IMR-90 (cell line): ENCODE data around the gene PSME3. TPM values are rescaled to one million over a fixed set of nuclear protein-coding genes. Genes with fewer than 3 reads are reported as not detected.
"Not testable (repeated sequence)": the region's sequence is repeated elsewhere in the genome, so short reads cannot be mapped to it uniquely, and the experiment has no call there.

ENCODE experiments used
- ATAC-seq: fragments of 200-7000 bp; cut with Tn5 transposase; 2 replicates; pipeline ENCODE4 v1.9.1; 2020; ENCODE audit warnings: low read depth, mild to moderate bottlenecking, moderate library complexity
- BruUV-seq: library from RNA; stranded (reverse); fragments of 400-500 nt; replicated peaks from 2 replicates; lab custom pipeline; 2021; lab: Mats Ljungman, UMichigan
- CTCF ChIA-PET: fragments of 300-600 bp; formaldehyde crosslinking; extraction: SDS; loops from one replicate; lab custom pipeline; 2021; ENCODE audit warnings: antibody characterized with exemption; lab: Yijun Ruan, JAX
- POLR2A ChIA-PET: fragments of 300-600 bp; sonication (Branson Sonifier 250); formaldehyde crosslinking; loops from one replicate; lab custom pipeline; 2022; ENCODE audit warnings: antibody characterized with exemption; ENCODE audit not compliant: unreplicated experiment; lab: Charles Lee
- DNase-seq: peaks from one replicate; pipeline ENCODE4 v3.0.0; 2013
- H2AFZ ChIP-seq: replicated peaks from 2 replicates; pipeline ENCODE3; 2013; ENCODE audit warnings: low read length, mild to moderate bottlenecking; ENCODE audit not compliant: poor library complexity
- H2AK5ac ChIP-seq: 2 replicates; pipeline ENCODE4 v1.6.1; 2013; ENCODE audit warnings: low read depth, low read length, inconsistent platforms
- H2AK9ac ChIP-seq: replicated peaks from 2 replicates; pipeline ENCODE3; 2013; ENCODE audit warnings: mild to moderate bottlenecking, low read depth, low read length, moderate library complexity; ENCODE audit not compliant: poor library complexity
- H2BK120ac ChIP-seq: 2 replicates; pipeline ENCODE4 v1.6.1; 2013; ENCODE audit warnings: low read depth, low read length, inconsistent platforms
- H2BK15ac ChIP-seq: 3 replicates; pipeline ENCODE4 v1.6.1; 2013; ENCODE audit warnings: low read depth, low read length, inconsistent platforms
- H2BK20ac ChIP-seq: 2 replicates; pipeline ENCODE4 v1.6.1; 2013; ENCODE audit warnings: low read depth, mild to moderate bottlenecking, inconsistent platforms, low read length, moderate library complexity
- H2BK5ac ChIP-seq: 2 replicates; pipeline ENCODE4 v1.6.1; 2013; ENCODE audit warnings: mild to moderate bottlenecking, low read depth, low read length, inconsistent platforms; ENCODE audit not compliant: poor library complexity, severe bottlenecking
- H3K14ac ChIP-seq: replicated peaks from 2 replicates; pipeline ENCODE4 v1.6.1; 2013; ENCODE audit warnings: low read depth, low read length, inconsistent platforms
- H3K18ac ChIP-seq: 2 replicates; pipeline ENCODE4 v1.6.1; 2013; ENCODE audit warnings: low read depth, low read length, control low read depth
- H3K23ac ChIP-seq: 2 replicates; pipeline ENCODE4 v1.6.1; 2013; ENCODE audit warnings: low read depth, low read length, inconsistent platforms
- H3K27ac ChIP-seq: 2 replicates; pipeline ENCODE4 v1.5.1; 2013; ENCODE audit warnings: mild to moderate bottlenecking, control low read depth, low read length; ENCODE audit not compliant: insufficient read depth
- H3K27me3 ChIP-seq: 2 replicates; pipeline ENCODE4 v1.6.1; 2013; ENCODE audit warnings: low read length; ENCODE audit not compliant: control insufficient read depth, insufficient read depth
- H3K36me3 ChIP-seq: 2 replicates; pipeline ENCODE4 v1.6.1; 2013; ENCODE audit warnings: low read length, mixed read lengths; ENCODE audit not compliant: control insufficient read depth, insufficient read depth
- H3K4ac ChIP-seq: 2 replicates; pipeline ENCODE4 v1.6.1; 2013; ENCODE audit warnings: low read depth, low read length, inconsistent platforms
- H3K4me1 ChIP-seq: 2 replicates; pipeline ENCODE4 v1.6.1; 2013; ENCODE audit warnings: low read length, mixed read lengths; ENCODE audit not compliant: control insufficient read depth, insufficient read depth
- H3K4me2 ChIP-seq: 2 replicates; pipeline ENCODE4 v1.6.1; 2013; ENCODE audit warnings: low read depth, mild to moderate bottlenecking, control low read depth, low read length, moderate library complexity
- H3K4me3 ChIP-seq: 2 replicates; pipeline ENCODE4 v1.5.1; 2013; ENCODE audit warnings: low read depth, mild to moderate bottlenecking, control low read depth, low read length, moderate library complexity; ENCODE audit not compliant: insufficient read depth
- H3K56ac ChIP-seq: 2 replicates; pipeline ENCODE4 v1.6.1; 2013; ENCODE audit warnings: low read length, inconsistent platforms; ENCODE audit not compliant: insufficient read depth; ENCODE audit errors: extremely low read depth
- H3K79me1 ChIP-seq, 2 experiments: 2 replicates each; pipeline ENCODE4 v1.6.1; 2013; ENCODE audit warnings: low read length in 2 of 2, inconsistent platforms in 1 of 2, low read depth in 1 of 2
- H3K9ac ChIP-seq: 2 replicates; pipeline ENCODE4 v1.6.1; 2013; ENCODE audit warnings: low read depth, low read length, control low read depth
- H3K9me1 ChIP-seq: 2 replicates; pipeline ENCODE4 v1.6.1; 2013; ENCODE audit warnings: low read length, inconsistent platforms; ENCODE audit not compliant: insufficient read depth
- H3K9me3 ChIP-seq: 2 replicates; pipeline ENCODE4 v1.6.1; 2013; ENCODE audit warnings: low read length; ENCODE audit not compliant: control insufficient read depth, insufficient read depth
- H4K20me1 ChIP-seq: 2 replicates; pipeline ENCODE4 v1.6.1; 2013; ENCODE audit warnings: low read length, inconsistent platforms; ENCODE audit not compliant: insufficient read depth
- H4K5ac ChIP-seq: 2 replicates; pipeline ENCODE4 v1.6.1; 2013; ENCODE audit warnings: mild to moderate bottlenecking, low read depth, low read length, control low read depth
- H4K8ac ChIP-seq, 2 experiments: 2 replicates each; pipeline ENCODE4 v1.6.1; 2013; ENCODE audit warnings: low read depth in 2 of 2, low read length in 2 of 2, control low read depth in 1 of 2, inconsistent platforms in 1 of 2
- H4K91ac ChIP-seq: 2 replicates; pipeline ENCODE4 v1.6.1; 2013; ENCODE audit warnings: low read depth, low read length, inconsistent platforms; ENCODE audit not compliant: insufficient read depth
- WGBS, 2 experiments: methylation state at CpG; one replicate each; pipeline versions ENCODE4 v1.1.5 to v1.1.7; 2013; ENCODE audit warnings: missing lambda C conversion rate in 2 of 2; ENCODE audit not compliant: insufficient read length in 1 of 2; ENCODE audit errors: extremely low coverage in 2 of 2; 5-methylcytosine and 5-hydroxymethylcytosine counted together
- dilution Hi-C: fragments of 300-500 bp; cut with HindIII; formaldehyde crosslinking; loops from one replicate; pipeline ENCODE4 v1.14.3; 2018; ENCODE audit warnings: low sequenced_read_pairs; ENCODE audit not compliant: unreplicated experiment
- in situ Hi-C: fragments of 300-500 bp; cut with MboI; formaldehyde crosslinking; loops from 3 replicates; pipeline ENCODE4 v1.14.3; 2019; ENCODE audit warnings: low sequenced_read_pairs, inconsistent platforms, mixed read lengths
- intact Hi-C: fragments of 100-400 bp; cut with micrococcal nuclease; formaldehyde crosslinking; loops from 2 replicates; pipeline ENCODE4 v1.10.0; 2022
- polyA plus RNA-seq, 3 experiments: library from polyadenylated mRNA; depleted of rRNA; stranded (reverse); fragments of >200 nt; gene quantifications; 2 replicates each; pipeline ENCODE4 v1.2.3, GENCODE V29; 2012; ENCODE audit warnings: low replicate concordance in 1 of 3
- total RNA-seq: library from RNA; depleted of rRNA; stranded (reverse); fragments of >200 nt; gene quantifications from 2 replicates; pipeline ENCODE4 v1.2.3, GENCODE V29; 2012

The PSME3 gene
- total and polyA plus RNA-seq, 2 of the 4 experiments (the other 2 are of a cell fraction), result 72.4 to 100 TPM

DNA sequence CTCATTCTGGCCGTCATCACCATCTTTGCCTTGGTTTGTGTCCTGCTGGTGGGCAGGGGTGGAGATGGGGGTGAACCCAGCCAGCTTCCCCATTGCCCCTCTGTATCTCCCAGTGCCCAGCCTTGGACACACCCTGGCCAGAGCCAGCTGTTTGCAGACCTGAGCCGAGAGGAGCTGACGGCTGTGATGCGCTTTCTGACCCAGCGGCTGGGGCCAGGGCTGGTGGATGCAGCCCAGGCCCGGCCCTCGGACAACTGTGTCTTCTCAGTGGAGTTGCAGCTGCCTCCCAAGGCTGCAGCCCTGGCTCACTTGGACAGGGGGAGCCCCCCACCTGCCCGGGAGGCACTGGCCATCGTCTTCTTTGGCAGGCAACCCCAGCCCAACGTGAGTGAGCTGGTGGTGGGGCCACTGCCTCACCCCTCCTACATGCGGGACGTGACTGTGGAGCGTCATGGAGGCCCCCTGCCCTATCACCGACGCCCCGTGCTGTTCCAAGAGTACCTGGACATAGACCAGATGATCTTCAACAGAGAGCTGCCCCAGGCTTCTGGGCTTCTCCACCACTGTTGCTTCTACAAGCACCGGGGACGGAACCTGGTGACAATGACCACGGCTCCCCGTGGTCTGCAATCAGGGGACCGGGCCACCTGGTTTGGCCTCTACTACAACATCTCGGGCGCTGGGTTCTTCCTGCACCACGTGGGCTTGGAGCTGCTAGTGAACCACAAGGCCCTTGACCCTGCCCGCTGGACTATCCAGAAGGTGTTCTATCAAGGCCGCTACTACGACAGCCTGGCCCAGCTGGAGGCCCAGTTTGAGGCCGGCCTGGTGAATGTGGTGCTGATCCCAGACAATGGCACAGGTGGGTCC lies 18.4 kb downstream of the PSME3 start:
- H3K9me1 ChIP-seq, H3K36me3 ChIP-seq, H3K79me1 ChIP-seq, H2BK20ac ChIP-seq, H4K91ac ChIP-seq, H2AK9ac ChIP-seq, H3K4ac ChIP-seq, dilution Hi-C loops, BruUV-seq, in situ Hi-C loops, H3K4me1 ChIP-seq, H3K14ac ChIP-seq, H4K5ac ChIP-seq, CTCF ChIA-PET, H2AK5ac ChIP-seq, H3K56ac ChIP-seq, H3K4me2 ChIP-seq, H4K20me1 ChIP-seq, H3K18ac ChIP-seq, H3K23ac ChIP-seq, H2BK15ac ChIP-seq, H3K9ac ChIP-seq, H2BK120ac ChIP-seq, H4K8ac ChIP-seq, H2BK5ac ChIP-seq, H2AFZ ChIP-seq, intact Hi-C loops, ATAC-seq, H3K9me3 ChIP-seq, POLR2A ChIA-PET, H3K27ac ChIP-seq, H3K4me3 ChIP-seq, DNase-seq: not testable (repeated sequence)
- H3K27me3 ChIP-seq, result peaks cover 15% of the 10 kb centered on the region
- WGBS, 2 experiments, result no CpG with 5 or more reads among the region's 28 CpGs
